B cell (primary cell): ENCODE measurements around the gene MIS18A.

ENCODE experiments used
- CTCF ChIP-seq: fragments of 200-600 bp; IDR thresholded peaks from one replicate; pipeline ENCODE4 v1.8.0; 2022; ENCODE audit warnings: antibody characterized with exemption, mild to moderate bottlenecking
- EZH2 ChIP-seq: IDR thresholded peaks from 2 replicates; pipeline ENCODE4 v1.6.1; 2012; ENCODE audit warnings: borderline replicate concordance, low read depth, mild to moderate bottlenecking, moderate library complexity, low read length; ENCODE audit not compliant: insufficient read depth, poor library complexity, severe bottlenecking

- no peak for TF ChIP-seq EZH2
- no peak for TF ChIP-seq CTCF
These were observed 31.1 kb upstream of the MIS18A start for GRCh38 chr21:32309906-32310460.
